ENCODE data around the gene OR4K15.
"Not testable (repeated sequence)": the region's sequence is repeated elsewhere in the genome, so short reads cannot be mapped to it uniquely, and the experiment has no call there.

Gene OR4K15, protein sequence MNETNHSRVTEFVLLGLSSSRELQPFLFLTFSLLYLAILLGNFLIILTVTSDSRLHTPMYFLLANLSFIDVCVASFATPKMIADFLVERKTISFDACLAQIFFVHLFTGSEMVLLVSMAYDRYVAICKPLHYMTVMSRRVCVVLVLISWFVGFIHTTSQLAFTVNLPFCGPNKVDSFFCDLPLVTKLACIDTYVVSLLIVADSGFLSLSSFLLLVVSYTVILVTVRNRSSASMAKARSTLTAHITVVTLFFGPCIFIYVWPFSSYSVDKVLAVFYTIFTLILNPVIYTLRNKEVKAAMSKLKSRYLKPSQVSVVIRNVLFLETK

DNA sequence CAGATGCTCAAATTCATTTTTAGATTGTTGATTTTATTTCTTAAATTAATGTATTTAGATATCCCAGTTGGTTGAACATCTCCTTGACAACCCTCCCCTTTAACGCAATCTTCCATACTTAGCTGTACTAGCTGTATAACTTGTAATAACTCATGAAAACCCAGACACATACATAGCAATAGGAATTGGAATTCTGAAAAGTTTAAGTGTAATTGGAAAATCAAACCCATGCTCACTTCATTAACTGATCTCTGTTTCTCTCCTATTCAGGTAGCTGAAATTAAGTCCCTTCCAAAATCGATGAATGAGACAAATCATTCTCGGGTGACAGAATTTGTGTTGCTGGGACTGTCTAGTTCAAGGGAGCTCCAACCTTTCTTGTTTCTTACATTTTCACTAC, at the start of gene OR4K15:
Gene OR4K15 (plus strand): TSS at position 301 of the 400 bp plus-strand sequence. CDS start 0 bp downstream, at position 301.
- no peak for DNase-seq

DNA sequence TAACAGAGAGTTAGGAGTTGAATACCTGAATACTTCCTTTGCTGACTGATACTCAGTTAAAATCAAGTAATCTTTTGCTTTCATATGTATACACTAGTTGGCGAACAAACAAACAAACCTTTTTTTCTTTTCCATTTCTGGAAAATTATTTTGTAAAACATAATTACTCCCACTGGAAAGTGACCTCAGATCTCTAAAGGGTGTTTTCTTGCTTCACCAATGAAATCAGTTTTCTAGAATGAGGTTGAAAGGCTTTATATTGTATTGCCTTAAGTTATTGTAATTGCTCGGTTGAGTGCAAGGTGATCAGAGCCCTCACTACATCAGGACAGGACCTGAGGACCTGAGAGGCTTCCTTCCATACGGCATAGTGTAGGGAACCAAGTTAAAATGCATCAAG, 44.8 kb upstream of the OR4K15 start, which contains the start of gene OR4K1:
Gene OR4K1 (plus strand): TSS at position 301 of the 400 bp plus-strand sequence. CDS start 4,750 bp downstream, outside the sequence.
- no peak for DNase-seq

DNA sequence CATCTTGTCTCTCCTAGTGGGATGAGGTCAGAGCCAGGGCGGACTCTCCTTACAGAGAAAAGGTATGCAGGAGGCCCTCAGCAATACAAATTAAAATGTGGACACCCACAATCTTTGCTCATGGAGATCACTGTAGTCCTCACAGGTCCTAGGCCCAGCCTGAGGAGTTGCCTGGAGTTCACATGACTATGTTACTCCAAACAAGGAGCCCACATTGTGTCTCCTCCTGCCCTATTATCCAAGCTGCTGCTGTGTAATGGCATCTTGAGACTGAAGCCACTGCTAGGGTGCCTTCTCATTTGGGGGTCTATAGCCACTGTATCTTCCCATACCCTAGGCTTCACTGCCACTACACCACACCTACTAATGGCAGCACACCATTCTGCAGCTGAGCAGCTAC, 33.7 kb upstream of the OR4K15 start:
- no peak for DNase-seq

DNA sequence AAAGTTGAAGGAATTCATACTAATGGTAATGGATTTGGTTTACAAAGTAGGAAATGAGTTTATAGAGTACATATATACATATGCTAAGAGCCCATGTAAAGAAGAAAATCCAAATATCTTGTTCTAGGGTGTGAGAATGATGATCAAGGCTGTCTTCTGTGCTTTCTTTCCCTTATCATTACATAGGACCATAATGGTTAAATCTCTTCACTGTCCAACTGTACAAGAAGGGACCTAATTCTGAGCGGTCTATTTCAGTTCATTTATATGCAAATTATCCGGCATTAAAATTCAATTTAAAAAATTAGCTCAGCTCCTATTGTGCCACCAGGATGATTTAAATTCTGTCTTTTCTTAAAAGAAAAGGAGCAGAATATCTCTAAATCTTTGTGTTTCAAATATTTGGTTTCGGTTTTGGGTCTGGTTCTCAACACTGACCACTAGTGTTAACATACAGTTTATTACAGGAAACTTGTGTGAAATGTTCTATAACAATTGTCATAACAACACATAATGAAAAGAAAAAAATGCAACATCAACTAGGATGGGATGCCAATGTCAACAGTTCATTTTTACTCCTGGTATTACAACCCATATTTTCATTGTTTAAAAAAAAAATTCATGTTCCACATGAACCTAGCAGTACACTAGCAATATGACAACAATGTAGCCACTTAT, 27.8 kb upstream of the OR4K15 start:
- no peak for DNase-seq

DNA sequence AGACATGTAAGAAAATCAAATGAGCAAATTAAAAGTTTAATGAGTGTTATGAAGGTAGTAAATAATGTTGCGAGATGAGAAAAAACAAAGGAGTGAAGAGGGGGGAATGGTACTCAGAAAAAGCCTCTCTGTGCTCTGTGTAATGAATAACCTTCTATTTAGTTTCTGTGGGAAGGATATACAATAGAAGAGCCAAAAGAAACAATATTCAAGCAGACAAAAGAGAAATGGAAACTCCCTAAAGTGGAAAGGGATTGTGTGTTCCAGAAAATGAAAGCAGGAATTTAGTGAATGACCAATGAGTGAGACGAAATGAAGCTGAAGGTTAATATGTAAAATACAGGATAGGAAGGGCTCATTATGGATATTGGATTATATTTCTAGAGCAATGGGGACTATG, 26.2 kb upstream of the OR4K15 start:
- no peak for DNase-seq

DNA sequence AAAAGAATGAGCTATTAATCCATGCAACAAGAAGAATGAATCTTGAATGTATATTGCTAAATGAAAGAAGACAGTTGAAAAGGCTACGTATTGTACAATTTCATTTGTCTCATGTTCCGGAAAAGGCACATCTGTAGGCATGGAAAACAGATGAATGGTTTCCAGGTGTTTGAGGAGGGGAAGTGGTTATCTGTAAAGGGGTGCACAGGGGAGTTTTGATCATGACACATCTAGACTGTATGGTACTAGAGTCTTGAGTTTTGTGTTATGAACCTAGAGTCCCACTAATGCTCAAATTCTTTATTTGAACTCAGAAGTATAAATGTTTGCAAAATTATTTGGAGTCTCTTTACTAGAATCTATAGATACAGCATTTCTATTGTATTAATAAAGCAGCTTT, 5.7 kb upstream of the OR4K15 start:
- DNase-seq: not testable (repeated sequence)

DNA sequence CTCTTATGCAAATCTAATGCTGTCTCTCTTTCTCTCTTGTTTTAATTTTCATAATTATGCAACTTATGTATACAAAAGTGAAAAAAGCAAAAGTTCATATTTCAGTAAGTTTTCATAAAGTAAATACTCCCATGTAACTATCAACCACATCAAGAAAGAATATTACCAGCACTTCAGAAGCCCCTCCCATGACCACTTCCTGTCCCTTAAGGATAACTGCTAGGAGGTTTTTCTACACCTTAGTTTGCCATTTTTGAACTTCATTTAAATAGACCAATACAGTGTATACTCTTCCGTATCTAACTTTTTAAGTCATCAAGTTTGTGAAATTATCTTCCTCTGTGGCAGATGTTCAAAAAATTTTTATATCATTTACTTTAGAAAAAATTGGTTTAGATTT, 547 bp upstream of the OR4K15 start:
- DNase-seq: no peak

DNA sequence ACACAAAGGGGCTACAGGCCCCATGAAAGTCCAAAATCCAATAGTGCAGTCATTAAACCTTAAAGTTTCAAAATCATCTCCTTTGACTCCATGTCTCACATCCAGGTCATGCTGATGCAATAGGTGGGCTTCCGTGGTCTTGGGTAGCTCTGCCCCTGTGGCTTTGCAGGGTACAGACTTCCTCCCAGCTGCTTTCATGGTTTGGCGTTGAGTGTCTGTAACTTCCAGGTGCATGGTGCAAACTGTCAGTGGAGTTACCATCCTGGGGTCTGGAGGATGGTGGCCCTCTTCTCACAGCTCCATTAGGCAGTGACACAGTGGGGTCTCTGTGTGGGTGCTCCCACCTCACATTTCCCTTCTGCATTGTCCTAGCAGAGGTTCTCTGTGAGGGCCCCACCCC, 18.0 kb downstream of the OR4K15 start:
- DNase-seq: no peak

DNA sequence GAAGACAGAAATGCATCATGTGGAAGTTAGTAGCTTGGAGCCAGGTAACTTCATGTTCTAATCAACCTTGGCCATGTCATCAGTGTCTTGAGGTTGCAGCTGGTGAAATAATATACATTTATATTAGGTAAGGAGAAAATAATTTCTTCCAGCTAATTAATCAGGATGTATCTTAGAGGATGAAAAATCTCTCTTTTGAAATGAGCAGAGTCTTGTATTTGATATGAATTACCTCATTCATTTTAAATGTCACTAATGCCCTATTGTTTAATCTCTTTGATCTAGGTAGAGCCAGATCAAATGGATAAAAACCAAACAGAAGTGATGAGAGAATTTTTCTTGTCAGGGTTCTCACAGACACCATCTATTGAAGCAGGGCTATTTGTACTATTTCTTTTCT, 26.5 kb downstream of the OR4K15 start, which contains the start of gene OR4Q2:
Gene OR4Q2 (plus strand): TSS at position 301 of the 400 bp plus-strand sequence.
- no peak for DNase-seq

DNA sequence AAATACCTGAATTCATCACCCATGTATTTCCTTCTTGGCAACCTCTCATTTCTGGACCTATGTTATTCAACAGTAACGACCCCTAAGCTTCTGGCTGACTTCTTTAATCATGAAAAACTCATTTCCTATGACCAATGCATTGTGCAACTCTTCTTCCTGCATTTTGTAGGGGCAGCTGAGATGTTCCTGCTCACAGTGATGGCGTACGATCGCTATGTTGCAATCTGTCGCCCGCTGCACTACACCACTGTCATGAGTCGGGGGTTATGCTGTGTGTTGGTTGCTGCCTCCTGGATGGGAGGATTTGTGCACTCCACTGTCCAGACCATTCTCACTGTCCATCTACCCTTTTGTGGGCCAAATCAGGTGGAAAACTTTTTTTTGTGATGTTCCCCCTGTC, 26.9 kb downstream of the OR4K15 start:
- DNase-seq: no peak

DNA sequence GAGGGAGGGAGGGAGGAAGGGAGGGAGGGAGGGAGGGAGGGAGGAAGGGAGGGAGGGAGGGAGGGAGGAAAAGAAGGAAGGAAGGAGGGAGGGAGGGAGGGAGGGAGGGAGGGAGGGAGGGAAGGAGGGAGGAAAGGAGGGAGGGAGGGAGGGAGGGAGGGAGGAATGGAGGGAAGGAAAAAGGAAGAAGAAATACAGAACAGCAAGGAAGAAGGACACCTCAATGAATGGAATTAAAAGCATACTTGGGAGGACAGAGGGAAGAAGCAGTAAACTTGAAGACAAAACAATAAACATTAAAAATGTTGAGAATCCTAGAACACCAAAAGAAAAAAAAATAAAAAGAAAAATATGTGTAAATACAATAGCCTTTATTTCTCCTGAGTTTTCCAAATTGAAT, 32.8 kb downstream of the OR4K15 start:
- no peak for DNase-seq

DNA sequence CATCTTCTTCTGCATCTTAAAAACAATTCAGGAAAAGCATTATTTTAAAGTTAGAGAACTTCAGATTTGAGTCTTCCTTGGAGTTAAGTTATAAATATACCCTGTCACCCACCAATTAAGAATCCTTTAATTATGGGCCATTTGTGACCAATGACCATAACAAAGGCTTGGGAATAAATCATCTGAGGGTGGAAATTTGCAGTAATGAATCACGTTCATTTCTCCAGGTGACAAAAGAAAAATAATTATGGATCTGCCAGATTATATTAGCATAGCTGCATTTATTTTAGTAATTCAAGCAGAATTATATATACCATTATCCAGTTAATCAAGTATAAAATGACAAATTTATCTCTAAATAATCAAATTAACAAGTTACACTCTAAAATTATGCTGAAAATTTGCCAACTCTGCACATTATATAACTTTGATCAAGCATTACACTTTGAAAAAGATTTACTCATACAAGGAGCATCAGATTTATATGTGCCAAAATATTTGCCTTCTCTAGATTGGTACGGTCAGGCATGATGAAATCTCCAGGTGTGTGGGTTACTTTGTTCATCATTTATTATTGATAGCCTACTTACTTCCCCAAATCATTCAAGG, 44.0 kb downstream of the OR4K15 start, which contains the start of gene OR4K14:
Gene OR4K14 (minus strand): TSS at position 51 of the 609 bp plus-strand sequence. CDS start 4,114 bp downstream, outside the sequence.
- DNase-seq: no peak
